ENCODE data around the gene IFT43. TPM values are rescaled to one million over a fixed set of nuclear protein-coding genes. Genes with fewer than 3 reads are reported as not detected.

The IFT43 gene
- total RNA-seq, 1 experiment from 2014 or later, result 31.6 TPM

- Histone ChIP-seq H3K4me2 (ENCODE audit: low read depth, low read length, poor library complexity, severe bottlenecking) (no peak overlapping the region), H4K20me1 (ENCODE audit: insufficient read depth, low read depth, low read length) (no peaks in the 10 kb centered on the region), H2AFZ (ENCODE audit: low read length) (no peak overlapping the region), H3K27me3 (ENCODE audit: low read length) (no peaks in the 10 kb centered on the region), H3K27ac (ENCODE audit: low read length) (no peak overlapping the region), H3K4me1 (ENCODE audit: low read length) (no peaks in the 10 kb centered on the region), H3K79me2 (ENCODE audit: low read length) (no peaks in the 10 kb centered on the region), H3K4me3 (ENCODE audit: low read length) (no peak overlapping the region), H3K9ac (ENCODE audit: low read length) (no peak overlapping the region), H3K9me3 (ENCODE audit: low read length) (no peaks in the 10 kb centered on the region), H3K36me3 (ENCODE audit: insufficient read depth, low read length) (no peaks in the 10 kb centered on the region), H3K9me2 (replicated peaks; ENCODE audit: insufficient read depth, low read length) (no peaks in the 10 kb centered on the region)
- no peak for DNase-seq
Observed at GRCh38 chr14:76129851-76130576, 144.5 kb downstream of the IFT43 start.

- Histone ChIP-seq H4K20me1 (ENCODE audit: insufficient read depth, low read depth, low read length) (no peaks in the 10 kb centered on the region), H3K9ac (ENCODE audit: low read length) (no peak overlapping the region), H3K36me3 (ENCODE audit: insufficient read depth, low read length) (no peaks in the 10 kb centered on the region), H3K9me3 (ENCODE audit: low read length) (no peaks in the 10 kb centered on the region), H3K4me3 (ENCODE audit: low read length) (no peak overlapping the region), H3K4me1 (ENCODE audit: low read length) (no peaks in the 10 kb centered on the region), H3K9me2 (replicated peaks; ENCODE audit: insufficient read depth, low read length) (no peaks in the 10 kb centered on the region), H3K27ac (ENCODE audit: low read length) (no peak overlapping the region), H2AFZ (ENCODE audit: low read length) (no peak overlapping the region), H3K27me3 (ENCODE audit: low read length) (no peaks in the 10 kb centered on the region), H3K79me2 (ENCODE audit: low read length) (no peaks in the 10 kb centered on the region), H3K4me2 (ENCODE audit: low read depth, low read length, poor library complexity, severe bottlenecking) (no peak overlapping the region)
- DNase-seq, result no peak
Observed at GRCh38 chr14:76131071-76131965, 145.8 kb downstream of the IFT43 start.

GRCh38 chr14:76133103-76133502 is 147.5 kb downstream of the IFT43 start:
- no peaks in the 10 kb centered on the region for H3K27me3 ChIP-seq (ENCODE audit: low read length)
- no peak overlapping the region for H2AFZ ChIP-seq (ENCODE audit: low read length)
- no peak overlapping the region for H3K4me2 ChIP-seq (ENCODE audit: low read depth, low read length, poor library complexity, severe bottlenecking)
- no peaks in the 10 kb centered on the region for H3K4me1 ChIP-seq (ENCODE audit: low read length)
- no peak overlapping the region for H3K9ac ChIP-seq (ENCODE audit: low read length)
- no peaks in the 10 kb centered on the region for H3K36me3 ChIP-seq (ENCODE audit: insufficient read depth, low read length)
- no peaks in the 10 kb centered on the region for H4K20me1 ChIP-seq (ENCODE audit: insufficient read depth, low read depth, low read length)
- H3K9me3 ChIP-seq (ENCODE audit: low read length), result no peaks in the 10 kb centered on the region
- no peak overlapping the region for H3K4me3 ChIP-seq (ENCODE audit: low read length)
- H3K79me2 ChIP-seq (ENCODE audit: low read length), result no peaks in the 10 kb centered on the region
- H3K9me2 ChIP-seq (replicated peaks; ENCODE audit: insufficient read depth, low read length), result no peaks in the 10 kb centered on the region
- peak; percentile 75 for DNase-seq
- no peak overlapping the region for H3K27ac ChIP-seq (ENCODE audit: low read length)

Other genes starting within 250 kb of the IFT43 start
- gene TGFB3, start 3.8 kb upstream of the IFT43 start, total RNA-seq (2014; rRNA removed; shearing (Covaris generic); ENCODE audit: low replicate concordance), result 1.7 and 10.0 TPM in 2 replicates
- 71.8 TPM in 2 replicates for gene GPATCH2L, start 166.2 kb downstream of the IFT43 start, total RNA-seq (2014; rRNA removed; shearing (Covaris generic); ENCODE audit: low replicate concordance)

Data from Karpas-422 (cell line).